ENCODE measurements around the gene ATAD1. TPM values are rescaled to one million over a fixed set of nuclear protein-coding genes. Genes with fewer than 3 reads are reported as not detected.

The ATAD1 gene
- total and polyA plus RNA-seq, 2 of the 4 experiments (the other 2 are of a cell fraction), result 12.7 to 21.9 TPM

GRCh38 chr10:87849001-87849400 lies 31.0 kb upstream of the ATAD1 start:
- H3K9me1 ChIP-seq (ENCODE audit: insufficient read depth, low read length), result peaks cover 5% of the 10 kb centered on the region
- no peak overlapping the region for H2AK5ac ChIP-seq (ENCODE audit: low read depth, low read length)
- no peaks in the 10 kb centered on the region for H3K36me3 ChIP-seq (ENCODE audit: control insufficient read depth, insufficient read depth, low read length)
- H3K23ac ChIP-seq (ENCODE audit: low read depth, low read length), result no peak overlapping the region
- dilution Hi-C loops (cut with HindIII; ENCODE audit: low sequenced_read_pairs, unreplicated experiment), result no loop called here
- no peak overlapping the region for H4K5ac ChIP-seq (ENCODE audit: low read depth, low read length)
- BruUV-seq (replicated peaks), result no TSS peak
- TF ChIP-seq USF2 (IDR thresholded peaks at IDR 0.05; ENCODE audit: low read depth, low read length) (no peak), CTCF (conservative IDR thresholded peaks at IDR 0.05; ENCODE audit: low read depth, low read length) (no peak), MAFK (IDR thresholded peaks at IDR 0.05; ENCODE audit: low read depth, low read length) (no peak), CEBPB (IDR thresholded peaks at IDR 0.05; ENCODE audit: low read depth, low read length) (no peak), MXI1 (IDR thresholded peaks at IDR 0.05; ENCODE audit: borderline replicate concordance, low read depth, low read length) (no peak)
- H3K4me1 ChIP-seq (ENCODE audit: control insufficient read depth, insufficient read depth, low read length), result peaks cover 2% of the 10 kb centered on the region; the same call in 1 of the 2 replicates
- H3K18ac ChIP-seq (ENCODE audit: low read depth, low read length), result no peak overlapping the region
- intact Hi-C loops (cut with micrococcal nuclease), result no loop called here
- no peak overlapping the region for H2BK5ac ChIP-seq (ENCODE audit: low read depth, low read length, poor library complexity, severe bottlenecking)
- no peak overlapping the region for H3K27ac ChIP-seq (ENCODE audit: insufficient read depth, low read length)
- no peak overlapping the region for H2BK120ac ChIP-seq (ENCODE audit: low read depth, low read length)
- H2AFZ ChIP-seq (replicated peaks; ENCODE audit: low read length, poor library complexity), result no peak overlapping the region
- H3K79me1 ChIP-seq (ENCODE audit: low read depth in 1 of 2, low read length in 2 of 2), result peaks cover 0 to 6% of the 10 kb centered on the region in 2 experiments; a peak in 1 of 4 replicates
- H2BK20ac ChIP-seq (ENCODE audit: low read depth, low read length), result no peak overlapping the region
- no peak overlapping the region for H4K91ac ChIP-seq (ENCODE audit: insufficient read depth, low read depth, low read length)
- no peak overlapping the region for H3K4me2 ChIP-seq (ENCODE audit: low read depth, low read length)
- H4K20me1 ChIP-seq (ENCODE audit: insufficient read depth, low read length), result no peaks in the 10 kb centered on the region
- H3K27me3 ChIP-seq (ENCODE audit: control insufficient read depth, insufficient read depth, low read length), result no peaks in the 10 kb centered on the region
- in situ Hi-C loops (cut with MboI; ENCODE audit: low sequenced_read_pairs), result no loop called here
- H3K4me3 ChIP-seq (ENCODE audit: insufficient read depth, low read depth, low read length), result no peak overlapping the region
- H3K56ac ChIP-seq (ENCODE audit: extremely low read depth, insufficient read depth, low read length), result no peak overlapping the region
- ChIA-PET POLR2A (ENCODE audit: unreplicated experiment) (no interaction called here), CTCF (interaction anchor here (0.6 kb wide), 1 partner anchor 783 kb away, joined by 4 read pairs; no protein-coding TSS in a partner anchor)
- ATAC-seq (ENCODE audit: low read depth), result no peak
- no peak overlapping the region for H2AK9ac ChIP-seq (replicated peaks; ENCODE audit: low read depth, low read length, poor library complexity)
- no peak for DNase-seq
- H2BK15ac ChIP-seq (ENCODE audit: low read depth, low read length), result no peak overlapping the region
- H3K4ac ChIP-seq (ENCODE audit: low read depth, low read length), result no peak overlapping the region
- no peak overlapping the region for H3K9ac ChIP-seq (ENCODE audit: low read depth, low read length)
- H4K8ac ChIP-seq (ENCODE audit: low read depth in 2 of 2, low read length in 2 of 2), result no peak overlapping the region
- no peaks in the 10 kb centered on the region for H3K9me3 ChIP-seq (ENCODE audit: control insufficient read depth, insufficient read depth, low read length)
- H3K14ac ChIP-seq (replicated peaks; ENCODE audit: low read depth, low read length), result no peak overlapping the region

All from IMR-90 (cell line).